ENCODE data around the gene ANKRD52. TPM values are rescaled to one million over a fixed set of nuclear protein-coding genes. Genes with fewer than 3 reads are reported as not detected.

The ANKRD52 gene
- total and polyA plus RNA-seq, 9 of the 15 experiments (the other 6 are each of a cell fraction or from before 2014, with no cell fraction given): 0.52 to 46.8 (median 7.9) TPM

- TF ChIP-seq SIN3A (IDR thresholded peaks at IDR 0.05; ENCODE audit: borderline replicate concordance in 2 of 2, control insufficient read depth in 1 of 2, low read depth in 2 of 2, low read length in 2 of 2) (peak; percentile 63 to 67; a peak in 2 of 4 replicates), HNRNPLL (IDR thresholded peaks at IDR 0.05; ENCODE audit: low read depth, low read length, poor library complexity, severe bottlenecking) (no peak), ZNF436 (CRISPR knock-in tag; IDR thresholded peaks at IDR 0.05) (no peak), MYNN (IDR thresholded peaks at IDR 0.05) (no peak), MYNN (CRISPR knock-in tag; IDR thresholded peaks at IDR 0.05) (0 out of 2 replicates have a peak, but pooled peaks have one; percentile 28), MYC (IDR thresholded peaks at IDR 0.05; ENCODE audit: low read depth, low read length) (peak; percentile 52), MYC (CRISPR knock-in tag; IDR thresholded peaks at IDR 0.05; ENCODE audit: borderline replicate concordance, low read depth) (no peak), ZNF277 (CRISPR knock-in tag; IDR thresholded peaks at IDR 0.05; ENCODE audit: borderline replicate concordance) (no peak), HINFP (tag; conservative IDR thresholded peaks at IDR 0.05; ENCODE audit: low read depth) (no peak), SMARCB1 (IDR thresholded peaks at IDR 0.05; ENCODE audit: insufficient read length, low read depth) (no peak), ATF6 (CRISPR knock-in tag; IDR thresholded peaks at IDR 0.05) (peak; percentile 82; the same call in 1 of the 2 replicates), SETDB1 (IDR thresholded peaks at IDR 0.05; ENCODE audit: low read length) (no peak), CBX1 (IDR thresholded peaks at IDR 0.05; ENCODE audit: low read depth) (0 out of 2 replicates have a peak, but pooled peaks have one; percentile 46), GTF2F1 (IDR thresholded peaks at IDR 0.05; ENCODE audit: low read depth, low read length) (no peak), SMC3 (conservative IDR thresholded peaks at IDR 0.05; ENCODE audit: insufficient read depth, low read depth, low read length) (0 out of 2 replicates have a peak, but pooled peaks have one; percentile 23), CBX8 (IDR thresholded peaks at IDR 0.05; ENCODE audit: borderline replicate concordance, extremely low read depth, low read depth, low read length, poor library complexity, severe bottlenecking) (no peak), EP300 (IDR thresholded peaks at IDR 0.05; ENCODE audit: low read length) (no peak), RB1 (IDR thresholded peaks at IDR 0.05; ENCODE audit: low read depth) (peak; percentile 97), TEAD1 (CRISPR knock-in tag; IDR thresholded peaks at IDR 0.05) (0 out of 4 replicates have a peak, but pooled peaks of 1 of the 2 experiments have one; percentile 26)
- TF ChIP-seq, protein P1, sequence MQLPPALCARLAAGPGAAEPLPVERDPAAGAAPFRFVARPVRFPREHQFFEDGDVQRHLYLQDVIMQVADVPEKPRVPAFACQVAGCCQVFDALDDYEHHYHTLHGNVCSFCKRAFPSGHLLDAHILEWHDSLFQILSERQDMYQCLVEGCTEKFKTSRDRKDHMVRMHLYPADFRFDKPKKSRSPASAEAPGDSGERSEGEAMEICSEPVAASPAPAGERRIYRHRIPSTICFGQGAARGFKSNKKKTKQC (CRISPR knock-in tag; IDR thresholded peaks at IDR 0.05): peak; percentile 83; the same call in 1 of the 2 replicates
Measured at GRCh38 chr12:56258068-56258819, at the start of gene ANKRD52 (continued).

Measured in K562 (cell line).